Neural progenitor cell (in vitro differentiated cells): Measurements from ENCODE around the gene RFPL2.

Experiments used
- EZH2 ChIP-seq: fragments of 200-600 bp; sonication (generic); IDR thresholded peaks from 2 replicates; pipeline ENCODE4 v1.6.1; 2017; ENCODE audit warnings: antibody characterized with exemption, mild to moderate bottlenecking, moderate library complexity
- TF ChIP-seq, protein P1 (sequence below): fragments of 200-600 bp; sonication (generic); IDR thresholded peaks from 2 replicates; pipeline ENCODE4 v1.5.1; 2017; ENCODE audit warnings: antibody characterized with exemption, mild to moderate bottlenecking

DNA sequence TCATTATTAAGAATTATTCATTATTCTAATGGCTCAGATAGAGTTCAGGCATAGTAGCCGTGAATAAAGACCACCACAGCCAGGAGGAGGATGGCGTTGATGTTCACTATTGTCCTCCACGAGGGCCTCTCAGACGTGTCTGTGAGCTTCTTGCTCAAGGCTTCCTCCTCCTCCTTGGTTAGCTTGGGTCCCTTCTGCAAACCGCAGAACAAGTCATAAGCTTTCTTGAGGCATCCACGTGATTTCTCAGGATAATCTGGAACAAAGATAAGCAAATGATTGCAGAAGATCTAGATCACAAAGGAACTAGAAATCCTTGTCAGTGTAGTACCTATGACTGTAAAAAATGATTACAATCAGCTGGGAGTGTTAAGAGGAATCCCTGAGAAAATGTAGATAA lies 13.6 kb upstream of the RFPL2 start:
- TF ChIP-seq, protein P1, sequence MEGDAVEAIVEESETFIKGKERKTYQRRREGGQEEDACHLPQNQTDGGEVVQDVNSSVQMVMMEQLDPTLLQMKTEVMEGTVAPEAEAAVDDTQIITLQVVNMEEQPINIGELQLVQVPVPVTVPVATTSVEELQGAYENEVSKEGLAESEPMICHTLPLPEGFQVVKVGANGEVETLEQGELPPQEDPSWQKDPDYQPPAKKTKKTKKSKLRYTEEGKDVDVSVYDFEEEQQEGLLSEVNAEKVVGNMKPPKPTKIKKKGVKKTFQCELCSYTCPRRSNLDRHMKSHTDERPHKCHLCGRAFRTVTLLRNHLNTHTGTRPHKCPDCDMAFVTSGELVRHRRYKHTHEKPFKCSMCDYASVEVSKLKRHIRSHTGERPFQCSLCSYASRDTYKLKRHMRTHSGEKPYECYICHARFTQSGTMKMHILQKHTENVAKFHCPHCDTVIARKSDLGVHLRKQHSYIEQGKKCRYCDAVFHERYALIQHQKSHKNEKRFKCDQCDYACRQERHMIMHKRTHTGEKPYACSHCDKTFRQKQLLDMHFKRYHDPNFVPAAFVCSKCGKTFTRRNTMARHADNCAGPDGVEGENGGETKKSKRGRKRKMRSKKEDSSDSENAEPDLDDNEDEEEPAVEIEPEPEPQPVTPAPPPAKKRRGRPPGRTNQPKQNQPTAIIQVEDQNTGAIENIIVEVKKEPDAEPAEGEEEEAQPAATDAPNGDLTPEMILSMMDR = no peak
- TF ChIP-seq EZH2 = no peak
